Aorta (tissue), 5 donors: Measurements from ENCODE around the gene CST7. TPM values are rescaled to one million over a fixed set of nuclear protein-coding genes. Genes with fewer than 3 reads are reported as not detected.
A peak's percentile ranks its signal among the peaks of the same experiment; 100 is the strongest.

Source experiments
- ATAC-seq: fragments of 200-7000 bp; cut with Tn5 transposase; one replicate; pipeline ENCODE4 v1.9.1; 2022; ENCODE audit warnings: moderate library complexity; ENCODE audit not compliant: low FRiP score
- DNase-seq, 2 donors: peaks; one replicate each; pipeline ENCODE4 v3.0.0-alpha.2; 2020
- H3K27ac ChIP-seq, 2 donors: one replicate each; pipeline ENCODE4 v1.5.1; 2013; ENCODE audit warnings: low read length in 2 of 2, mild to moderate bottlenecking in 2 of 2, moderate library complexity in 2 of 2, control low read depth in 1 of 2, inconsistent platforms in 1 of 2, low read depth in 1 of 2
- H3K27me3 ChIP-seq, 2 donors: one replicate each; pipeline ENCODE4 v1.6.1; 2013; ENCODE audit warnings: control low read depth in 1 of 2, low read length in 1 of 2, mild to moderate bottlenecking in 1 of 2, moderate library complexity in 1 of 2; ENCODE audit not compliant: insufficient read depth in 2 of 2, control insufficient read depth in 1 of 2
- H3K36me3 ChIP-seq, 2 donors: one replicate each; pipeline ENCODE4 v1.6.1; 2013; ENCODE audit warnings: control low read depth in 1 of 2, low read length in 1 of 2, mild to moderate bottlenecking in 1 of 2; ENCODE audit not compliant: insufficient read depth in 2 of 2, control insufficient read depth in 1 of 2
- H3K4me1 ChIP-seq, 2 donors: one replicate each; pipeline ENCODE4 v1.6.1; 2013; ENCODE audit warnings: low read length in 2 of 2, control low read depth in 1 of 2, mild to moderate bottlenecking in 1 of 2, moderate library complexity in 1 of 2; ENCODE audit not compliant: insufficient read depth in 2 of 2, control insufficient read depth in 1 of 2
- H3K4me3 ChIP-seq, 2 donors: one replicate each; pipeline ENCODE4 v1.5.1; 2013; ENCODE audit warnings: low read length in 2 of 2, control low read depth in 1 of 2, mild to moderate bottlenecking in 1 of 2
- H3K9me3 ChIP-seq: one replicate; pipeline ENCODE4 v1.6.1; 2013; ENCODE audit warnings: mild to moderate bottlenecking, low read length; ENCODE audit not compliant: control insufficient read depth
- WGBS, 2 donors: extraction: QIAGEN DNeasy Blood & Tissue Kit; methylation state at CpG; one replicate each; pipeline ENCODE4 v1.1.7; 2013; 5-methylcytosine and 5-hydroxymethylcytosine counted together
- intact Hi-C, 2 donors: fragments of 100-400 bp; cut with DNase I; formaldehyde crosslinking; loops; one replicate each; pipeline versions ENCODE4 v1.14.2 to v1.15.0; 2022
- polyA plus RNA-seq, 2 donors: library from polyadenylated mRNA; stranded (reverse); fragments of 200-250 nt; gene quantifications; one replicate each; pipeline ENCODE4 v1.2.3, GENCODE V29; 2013
- total RNA-seq, 2 donors: library from RNA; stranded (reverse); fragmentation: NEBNext Ultra II Directional; extraction: Animal tissue kit (Norgen Biotek cat#: 25700); gene quantifications; one replicate each; pipeline ENCODE4 v1.2.1, GENCODE V29; 2021
- donor health status: healthy with polysubstance abuse.
- donor health status: Bipolar disorder and iron deficiency.
- donor health status: DM: no; HTN: no; CAD: no.
- donor health status: DM: no; HTN: no; CAD: no.
- donor health status: DM: yes; HTN: yes; CAD: no.

CST7 gene
- total and polyA plus RNA-seq, 4 donors = 1.0 to 4.6 (median 3.5) TPM

- Histone ChIP-seq H3K36me3 (peaks cover 0 to 6% of the 10 kb centered on the region in 2 donors), H3K27ac (no peak overlapping the region), H3K27me3 (no peaks in the 10 kb centered on the region), H3K4me1 (no peaks in the 10 kb centered on the region), H3K4me3 (no peak overlapping the region), H3K9me3 (no peaks in the 10 kb centered on the region)
- no peak for DNase-seq
- WGBS, 2 donors = 96% methylated on average over 21 of the region's 21 CpGs
- ATAC-seq = peak; percentile 22
- intact Hi-C loops = no loop called here
These were observed 14.8 kb downstream of the CST7 start for GRCh38 chr20:24963672-24964505.

GRCh38 chr20:24964506-24964840 lies 15.4 kb downstream of the CST7 start:
- no peak for DNase-seq
- H3K4me1 ChIP-seq = no peaks in the 10 kb centered on the region
- 92% methylated on average over 9 of the region's 9 CpGs for WGBS, 2 donors
- no peak overlapping the region for H3K4me3 ChIP-seq
- H3K9me3 ChIP-seq = no peaks in the 10 kb centered on the region
- intact Hi-C loops = no loop called here
- H3K36me3 ChIP-seq = peaks cover 0 to 9% of the 10 kb centered on the region in 2 donors
- H3K27me3 ChIP-seq = no peaks in the 10 kb centered on the region
- ATAC-seq = no peak
- H3K27ac ChIP-seq = no peak overlapping the region

- ATAC-seq (no peak), DNase-seq (no peak)
- H3K9me3 ChIP-seq = no peaks in the 10 kb centered on the region
- WGBS, 2 donors = 89 to 93% methylated on average over 7 of the region's 7 CpGs
- no peaks in the 10 kb centered on the region for H3K27me3 ChIP-seq
- intact Hi-C loops = no loop called here
- peaks cover 0 to 12% of the 10 kb centered on the region in 2 donors for H3K36me3 ChIP-seq
- H3K27ac ChIP-seq = no peak overlapping the region
- H3K4me3 ChIP-seq = no peak overlapping the region
- H3K4me1 ChIP-seq = no peaks in the 10 kb centered on the region
These were observed 16.2 kb downstream of the CST7 start for GRCh38 chr20:24965065-24965919.

GRCh38 chr20:24966317-24967012 lies 17.4 kb downstream of the CST7 start:
- peaks cover 0 to 12% of the 10 kb centered on the region in 2 donors for H3K36me3 ChIP-seq
- ATAC-seq (no peak), DNase-seq (no peak)
- intact Hi-C loops = no loop called here
- H3K4me1 ChIP-seq = no peaks in the 10 kb centered on the region
- H3K4me3 ChIP-seq = no peak overlapping the region
- H3K27me3 ChIP-seq = no peaks in the 10 kb centered on the region
- no peaks in the 10 kb centered on the region for H3K9me3 ChIP-seq
- H3K27ac ChIP-seq = no peak overlapping the region
- 90% methylated on average over 15 of the region's 15 CpGs for whole genome bisulfite sequencing, 2 donors

DNA sequence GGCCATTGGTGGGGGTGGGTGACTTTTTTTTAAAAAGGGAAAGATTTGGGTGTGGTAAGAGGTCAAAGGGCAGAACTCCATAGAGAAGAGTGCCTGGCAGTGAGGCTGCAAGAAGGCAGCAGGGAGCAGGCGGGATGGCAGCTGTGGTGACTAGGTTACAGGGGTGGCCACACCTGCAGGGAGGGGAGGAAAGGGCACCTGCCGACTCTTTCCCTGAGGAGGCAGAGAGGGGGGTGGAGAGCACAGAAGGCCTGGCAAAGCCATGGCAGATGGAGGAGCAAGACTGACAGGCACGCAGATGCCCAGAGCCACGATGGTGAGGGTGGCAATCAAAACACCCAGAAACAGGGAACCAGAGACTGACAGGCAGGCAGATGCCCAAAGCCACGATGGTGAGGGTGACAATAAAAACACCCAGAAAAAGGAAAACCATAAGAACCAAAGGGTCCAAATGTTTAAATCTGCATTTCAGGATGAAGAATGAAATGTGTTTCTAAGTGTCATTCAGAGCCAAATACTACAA lies 19.3 kb downstream of the CST7 start:
- intact Hi-C loops = no loop called here
- Histone ChIP-seq H3K27me3 (no peaks in the 10 kb centered on the region), H3K27ac (no peak overlapping the region), H3K36me3 (peaks cover 0 to 17% of the 10 kb centered on the region in 2 donors), H3K9me3 (no peaks in the 10 kb centered on the region), H3K4me1 (no peaks in the 10 kb centered on the region), H3K4me3 (no peak overlapping the region)
- DNase-seq = no peak
- no peak for ATAC-seq
- WGBS, 2 donors = 85 to 91% methylated on average over 5 of the region's 5 CpGs

GRCh38 chr20:24969186-24970029 lies 20.3 kb downstream of the CST7 start:
- no peaks in the 10 kb centered on the region for H3K4me1 ChIP-seq
- H3K9me3 ChIP-seq = no peaks in the 10 kb centered on the region
- 92 to 94% methylated on average over 19 of the region's 19 CpGs for whole genome bisulfite sequencing, 2 donors
- no peak for DNase-seq
- no peak for ATAC-seq
- H3K36me3 ChIP-seq = peaks cover 0 to 13% of the 10 kb centered on the region in 2 donors
- H3K27ac ChIP-seq = no peak overlapping the region
- no peak overlapping the region for H3K4me3 ChIP-seq
- H3K27me3 ChIP-seq = no peaks in the 10 kb centered on the region
- intact Hi-C loops = no loop called here

- DNase-seq (no peak), ATAC-seq (no peak)
- no peak overlapping the region for H3K4me3 ChIP-seq
- intact Hi-C loops = no loop called here
- H3K27ac ChIP-seq = no peak overlapping the region
- WGBS, 2 donors = 93 to 98% methylated on average over 5 of the region's 5 CpGs
- peaks cover 0 to 13% of the 10 kb centered on the region in 2 donors for H3K36me3 ChIP-seq
- H3K9me3 ChIP-seq = no peaks in the 10 kb centered on the region
- no peaks in the 10 kb centered on the region for H3K4me1 ChIP-seq
- H3K27me3 ChIP-seq = no peaks in the 10 kb centered on the region
These were observed 21.0 kb downstream of the CST7 start for GRCh38 chr20:24970030-24970553.

- no peak overlapping the region for H3K4me3 ChIP-seq
- WGBS, 2 donors = 81 to 87% methylated on average over 8 of the region's 8 CpGs
- H3K36me3 ChIP-seq = peaks cover 0 to 13% of the 10 kb centered on the region in 2 donors
- ATAC-seq (no peak), DNase-seq (no peak)
- no peaks in the 10 kb centered on the region for H3K9me3 ChIP-seq
- H3K27ac ChIP-seq = no peak overlapping the region
- H3K4me1 ChIP-seq = no peaks in the 10 kb centered on the region
- no peaks in the 10 kb centered on the region for H3K27me3 ChIP-seq
- intact Hi-C loops = no loop called here
These were observed 21.7 kb downstream of the CST7 start for GRCh38 chr20:24970754-24971153.
